GM21390 (cell line): ENCODE data around the gene CES2.
"Not testable (repeated sequence)": the region's sequence is repeated elsewhere in the genome, so short reads cannot be mapped to it uniquely, and the experiment has no call there.

ENCODE experiments used
- ATAC-seq: cut with Tn5 transposase; IDR thresholded peaks from one replicate; pipeline ENCODE4 v1.9.1; 2021; ENCODE audit not compliant: unreplicated experiment

CES2 gene

GRCh38 chr16:66950971-66951790, 15.9 kb downstream of the CES2 start:
- ATAC-seq = no peak

GRCh38 chr16:66952430-66953110, 17.3 kb downstream of the CES2 start:
- ATAC-seq = no peak

- no peak for ATAC-seq
These were observed 18.3 kb downstream of the CES2 start for GRCh38 chr16:66953462-66954096.

GRCh38 chr16:66954097-66954659, 18.9 kb downstream of the CES2 start:
- no peak for ATAC-seq

- ATAC-seq = not testable (repeated sequence)
These were observed 20.2 kb downstream of the CES2 start for GRCh38 chr16:66955363-66956153.

GRCh38 chr16:66956154-66956457, 20.8 kb downstream of the CES2 start:
- not testable (repeated sequence) for ATAC-seq

- no peak for ATAC-seq
These were observed 23.8 kb downstream of the CES2 start for GRCh38 chr16:66958857-66959703.

- no peak for ATAC-seq
These were observed 24.4 kb downstream of the CES2 start for GRCh38 chr16:66959704-66960161.

GRCh38 chr16:66960270-66960669, 25.0 kb downstream of the CES2 start:
- ATAC-seq = no peak

GRCh38 chr16:66961065-66961744, 25.9 kb downstream of the CES2 start, which contains the start of gene CES3:
TSS of gene CES3 (plus strand) at chr16:66961266. CDS start at chr16:66961308, 42 bp downstream.
- ATAC-seq = peak; percentile 63

- ATAC-seq = no peak
These were observed 26.6 kb downstream of the CES2 start for GRCh38 chr16:66961914-66962313.

GRCh38 chr16:66964049-66964448, 28.7 kb downstream of the CES2 start:
- no peak for ATAC-seq

GRCh38 chr16:66968847-66969246, 33.5 kb downstream of the CES2 start:
- ATAC-seq = no peak

- ATAC-seq = no peak
These were observed 35.7 kb downstream of the CES2 start for GRCh38 chr16:66970775-66971720.

- ATAC-seq = no peak
These were observed 37.7 kb downstream of the CES2 start for GRCh38 chr16:66972983-66973382.

- no peak for ATAC-seq
These were observed 38.4 kb downstream of the CES2 start for GRCh38 chr16:66973716-66974115.

GRCh38 chr16:66974156-66974931, 39.0 kb downstream of the CES2 start:
- not testable (repeated sequence) for ATAC-seq

- ATAC-seq = not testable (repeated sequence)
These were observed 39.6 kb downstream of the CES2 start for GRCh38 chr16:66974932-66975246.
